Measurements from ENCODE around the gene HMGB1. TPM values are rescaled to one million over a fixed set of nuclear protein-coding genes. Genes with fewer than 3 reads are reported as not detected.

HMGB1 gene
- total and polyA plus RNA-seq, 2 of the 13 experiments (the other 11 are each of a cell fraction or from before 2014, with no cell fraction given): 115 to 584 TPM

GRCh38 chr13:30465593-30466357, at the start of gene HMGB1 (continued):
- TF ChIP-seq HMGXB4 (CRISPR knock-in tag; IDR thresholded peaks at IDR 0.05; ENCODE audit: borderline replicate concordance in 1 of 2, low read depth in 1 of 2) (peak; percentile 30 to 45; a peak in 1 of 4 replicates), FOXJ3 (CRISPR knock-in tag; IDR thresholded peaks at IDR 0.05; ENCODE audit: borderline replicate concordance) (no peak), ZNF605 (CRISPR knock-in tag; IDR thresholded peaks at IDR 0.05) (peak; percentile 84), GTF2F1 (IDR thresholded peaks at IDR 0.05; ENCODE audit: low read length) (no peak), BRD4 (CRISPR knock-in tag; IDR thresholded peaks at IDR 0.05) (peak; percentile 62; the same call in 1 of the 2 replicates), ZNF749 (CRISPR knock-in tag; IDR thresholded peaks at IDR 0.05; ENCODE audit: borderline replicate concordance) (peak; percentile 71; the same call in 1 of the 2 replicates), DNMT3B (CRISPR knock-in tag; conservative IDR thresholded peaks at IDR 0.05) (no peak), ZNF75D (CRISPR knock-in tag; IDR thresholded peaks at IDR 0.05; ENCODE audit: borderline replicate concordance) (no peak), ZNF746 (CRISPR knock-in tag; IDR thresholded peaks at IDR 0.05) (no peak), PRPF4 (IDR thresholded peaks at IDR 0.05; ENCODE audit: low read depth, low read length, poor library complexity, severe bottlenecking) (no peak), RBM39 (IDR thresholded peaks at IDR 0.05; ENCODE audit: low read depth, low read length, poor library complexity, severe bottlenecking) (peak; percentile 82), RFXAP (CRISPR knock-in tag; IDR thresholded peaks at IDR 0.05; ENCODE audit: borderline replicate concordance) (0 out of 2 replicates have a peak, but pooled peaks have one; percentile 74), ZFP36L1 (CRISPR knock-in tag; IDR thresholded peaks at IDR 0.05) (0 out of 2 replicates have a peak, but pooled peaks have one; percentile 58), HMG20A (CRISPR knock-in tag; IDR thresholded peaks at IDR 0.05; ENCODE audit: borderline replicate concordance) (no peak), MXD3 (CRISPR knock-in tag; IDR thresholded peaks at IDR 0.05) (no peak), RARG (CRISPR knock-in tag; IDR thresholded peaks at IDR 0.05; ENCODE audit: low read depth) (no peak), HNRNPLL (IDR thresholded peaks at IDR 0.05; ENCODE audit: low read depth, low read length, poor library complexity, severe bottlenecking) (peak; percentile 47)
- TF ChIP-seq, protein P1, sequence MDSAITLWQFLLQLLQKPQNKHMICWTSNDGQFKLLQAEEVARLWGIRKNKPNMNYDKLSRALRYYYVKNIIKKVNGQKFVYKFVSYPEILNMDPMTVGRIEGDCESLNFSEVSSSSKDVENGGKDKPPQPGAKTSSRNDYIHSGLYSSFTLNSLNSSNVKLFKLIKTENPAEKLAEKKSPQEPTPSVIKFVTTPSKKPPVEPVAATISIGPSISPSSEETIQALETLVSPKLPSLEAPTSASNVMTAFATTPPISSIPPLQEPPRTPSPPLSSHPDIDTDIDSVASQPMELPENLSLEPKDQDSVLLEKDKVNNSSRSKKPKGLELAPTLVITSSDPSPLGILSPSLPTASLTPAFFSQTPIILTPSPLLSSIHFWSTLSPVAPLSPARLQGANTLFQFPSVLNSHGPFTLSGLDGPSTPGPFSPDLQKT (CRISPR knock-in tag; IDR thresholded peaks at IDR 0.05; ENCODE audit: borderline replicate concordance): no peak
- TF ChIP-seq, protein P2, sequence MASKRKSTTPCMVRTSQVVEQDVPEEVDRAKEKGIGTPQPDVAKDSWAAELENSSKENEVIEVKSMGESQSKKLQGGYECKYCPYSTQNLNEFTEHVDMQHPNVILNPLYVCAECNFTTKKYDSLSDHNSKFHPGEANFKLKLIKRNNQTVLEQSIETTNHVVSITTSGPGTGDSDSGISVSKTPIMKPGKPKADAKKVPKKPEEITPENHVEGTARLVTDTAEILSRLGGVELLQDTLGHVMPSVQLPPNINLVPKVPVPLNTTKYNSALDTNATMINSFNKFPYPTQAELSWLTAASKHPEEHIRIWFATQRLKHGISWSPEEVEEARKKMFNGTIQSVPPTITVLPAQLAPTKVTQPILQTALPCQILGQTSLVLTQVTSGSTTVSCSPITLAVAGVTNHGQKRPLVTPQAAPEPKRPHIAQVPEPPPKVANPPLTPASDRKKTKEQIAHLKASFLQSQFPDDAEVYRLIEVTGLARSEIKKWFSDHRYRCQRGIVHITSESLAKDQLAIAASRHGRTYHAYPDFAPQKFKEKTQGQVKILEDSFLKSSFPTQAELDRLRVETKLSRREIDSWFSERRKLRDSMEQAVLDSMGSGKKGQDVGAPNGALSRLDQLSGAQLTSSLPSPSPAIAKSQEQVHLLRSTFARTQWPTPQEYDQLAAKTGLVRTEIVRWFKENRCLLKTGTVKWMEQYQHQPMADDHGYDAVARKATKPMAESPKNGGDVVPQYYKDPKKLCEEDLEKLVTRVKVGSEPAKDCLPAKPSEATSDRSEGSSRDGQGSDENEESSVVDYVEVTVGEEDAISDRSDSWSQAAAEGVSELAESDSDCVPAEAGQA (IDR thresholded peaks at IDR 0.05; ENCODE audit: low read depth): no peak
- TF ChIP-seq, protein P2 (CRISPR knock-in tag; IDR thresholded peaks at IDR 0.05; ENCODE audit: borderline replicate concordance): no peak

All from HepG2 (cell line).